Measurements from ENCODE around the gene PPP2R5D.
"Not testable (repeated sequence)": the region's sequence is repeated elsewhere in the genome, so short reads cannot be mapped to it uniquely, and the experiment has no call there.

PPP2R5D gene

GRCh38 chr6:43026365-43026764 lies 42.0 kb downstream of the PPP2R5D start:
- no peak for DNase-seq (ENCODE audit: low read depth, low spot score)

- no peak for DNase-seq (ENCODE audit: low read depth, low spot score)
Observed at GRCh38 chr6:43029120-43029519, 44.8 kb downstream of the PPP2R5D start.

GRCh38 chr6:43032326-43032725 lies 48.0 kb downstream of the PPP2R5D start:
- DNase-seq (ENCODE audit: low read depth, low spot score), result no peak

GRCh38 chr6:43033496-43034189 lies 49.3 kb downstream of the PPP2R5D start:
- no peak for DNase-seq (ENCODE audit: low read depth, low spot score)

DNA sequence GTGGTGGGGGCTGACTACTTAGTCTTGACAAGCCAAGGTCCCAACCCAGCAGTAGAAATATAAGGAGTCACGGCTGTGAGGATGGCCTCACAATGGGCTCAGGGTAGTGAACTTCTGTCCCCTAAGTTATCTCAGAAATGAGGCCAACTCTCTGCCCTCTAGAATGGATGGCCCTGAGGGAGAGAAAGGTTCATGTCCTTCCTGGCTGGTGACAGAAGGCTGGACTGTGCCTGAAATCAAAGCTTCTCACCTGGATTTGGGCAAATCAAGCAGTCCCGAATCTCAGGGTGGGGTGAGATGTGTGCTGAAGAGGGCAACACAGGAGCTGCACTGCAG lies 49.8 kb downstream of the PPP2R5D start:
- no peak for DNase-seq (ENCODE audit: low read depth, low spot score)

- DNase-seq (ENCODE audit: low read depth, low spot score), result no peak
Observed at GRCh38 chr6:43035495-43036194, 51.3 kb downstream of the PPP2R5D start.

DNA sequence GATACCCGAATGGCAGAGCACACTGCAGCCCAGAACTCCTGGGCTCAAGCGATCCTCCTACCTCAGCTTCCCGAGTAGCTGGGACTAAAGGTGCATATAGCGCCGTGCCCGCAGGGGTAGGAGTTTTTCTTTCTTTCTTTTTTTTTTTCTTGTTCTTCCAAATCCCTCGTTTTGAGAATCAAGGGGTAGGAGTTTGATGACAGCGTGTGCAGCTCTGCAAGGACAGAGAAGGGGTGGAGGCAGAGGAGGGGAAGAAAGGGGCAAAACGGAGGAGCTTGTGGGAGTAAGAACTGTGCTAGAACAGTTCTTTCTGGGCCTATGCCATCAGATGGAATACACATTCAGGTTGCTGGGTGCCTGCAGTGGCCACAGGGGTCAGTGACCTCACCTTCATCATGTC lies 52.3 kb downstream of the PPP2R5D start:
- DNase-seq (ENCODE audit: low read depth, low spot score), result no peak

DNA sequence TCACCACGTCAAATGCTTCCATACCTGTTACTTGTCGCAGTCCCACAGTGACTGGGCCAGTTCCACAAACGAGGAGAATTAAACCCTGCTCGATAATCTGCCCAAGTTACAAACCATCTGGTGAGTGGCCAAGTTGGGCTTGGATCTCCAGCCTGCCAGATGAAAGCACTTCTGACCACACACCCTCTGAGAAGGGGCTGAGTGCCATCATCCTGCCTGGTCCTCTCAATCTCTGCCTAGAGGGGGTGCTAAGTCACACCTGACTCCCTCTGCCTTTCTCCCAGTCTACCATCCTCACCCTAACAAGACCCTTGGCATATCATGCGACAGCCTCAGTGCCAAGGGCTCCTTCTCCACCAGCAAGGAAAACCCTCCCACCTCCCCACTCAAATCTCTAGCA lies 52.8 kb downstream of the PPP2R5D start:
- DNase-seq (ENCODE audit: low read depth, low spot score), result no peak

- no peak for DNase-seq (ENCODE audit: low read depth, low spot score)
Observed at GRCh38 chr6:43037706-43038105, 53.3 kb downstream of the PPP2R5D start.

DNA sequence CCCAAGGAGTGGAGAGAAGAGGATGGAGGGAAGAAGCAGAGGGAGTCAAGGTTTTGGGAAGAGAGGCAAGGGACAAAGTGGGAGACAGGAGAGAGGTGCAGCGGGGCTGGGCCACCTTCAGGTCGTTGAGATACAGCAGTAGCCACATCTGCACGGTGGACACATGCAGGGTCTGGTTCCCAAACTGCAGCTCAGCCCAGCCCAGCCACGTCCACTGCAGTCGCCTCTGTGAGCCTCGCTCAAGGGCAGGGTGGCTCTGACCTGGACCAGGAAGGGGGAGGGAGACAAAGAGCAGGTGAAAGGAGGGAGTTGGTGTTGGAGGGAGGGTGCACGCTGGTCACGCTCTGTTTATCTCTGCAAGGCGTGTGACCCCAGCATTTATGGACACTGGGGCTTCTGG lies 54.4 kb downstream of the PPP2R5D start:
- no peak for DNase-seq (ENCODE audit: low read depth, low spot score)

DNA sequence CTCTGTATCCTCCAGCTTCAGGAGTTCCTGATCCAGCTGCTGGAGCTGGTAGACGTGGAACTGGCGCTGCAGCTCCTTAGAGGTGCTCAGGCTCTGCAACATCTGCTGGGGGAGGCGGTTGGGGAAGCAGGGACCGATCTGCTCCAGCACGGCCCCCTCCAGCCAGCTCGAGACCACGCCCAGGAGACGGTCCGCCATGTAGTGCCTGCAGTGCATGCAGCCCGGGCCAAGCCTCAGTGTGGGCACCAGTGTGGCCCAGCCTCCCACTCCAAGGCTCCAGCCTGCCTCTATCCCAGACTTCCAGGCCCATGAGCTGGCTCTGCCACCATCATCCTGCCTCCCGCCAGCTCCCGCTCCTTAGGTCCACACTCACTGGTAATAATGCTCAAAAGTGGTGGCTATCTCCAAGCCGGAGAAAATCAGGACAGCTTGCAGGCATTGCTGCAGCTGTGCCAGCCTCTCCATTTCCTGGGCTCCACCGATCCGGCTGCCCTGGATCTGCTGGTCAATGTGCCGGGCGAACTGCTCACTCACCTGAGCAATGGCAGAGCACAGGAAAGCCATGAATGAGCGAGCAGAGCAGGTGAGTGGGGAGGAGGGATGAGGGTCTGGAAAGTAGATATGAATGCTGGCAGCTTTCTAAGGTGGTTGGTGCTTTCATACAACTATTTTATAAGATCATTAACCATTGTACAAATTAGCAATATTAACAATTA lies 56.3 kb downstream of the PPP2R5D start:
- no peak for DNase-seq (ENCODE audit: low read depth, low spot score)

- DNase-seq (ENCODE audit: low read depth, low spot score), result not testable (repeated sequence)
Observed at GRCh38 chr6:43041475-43041874, 57.1 kb downstream of the PPP2R5D start.

DNA sequence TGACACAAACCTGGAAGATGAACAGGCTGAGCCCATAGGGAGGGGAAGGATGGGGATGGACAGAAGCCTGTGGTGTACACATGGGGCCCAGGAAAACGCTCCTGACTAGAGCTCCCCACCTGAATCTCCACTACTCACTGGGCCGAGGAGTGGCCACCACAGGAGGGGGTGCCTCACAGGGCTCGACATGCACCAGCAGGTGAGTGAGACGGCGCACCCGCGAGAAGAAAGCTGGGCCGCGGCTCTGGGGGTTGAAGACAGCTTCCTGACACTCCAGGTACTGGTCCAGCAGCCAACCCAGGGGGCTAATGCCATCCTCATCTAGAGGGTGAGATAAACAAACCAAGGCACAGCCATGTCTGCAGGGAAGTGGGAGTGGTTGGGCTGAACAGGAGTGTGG lies 58.9 kb downstream of the PPP2R5D start:
- no peak for DNase-seq (ENCODE audit: low read depth, low spot score)

DNA sequence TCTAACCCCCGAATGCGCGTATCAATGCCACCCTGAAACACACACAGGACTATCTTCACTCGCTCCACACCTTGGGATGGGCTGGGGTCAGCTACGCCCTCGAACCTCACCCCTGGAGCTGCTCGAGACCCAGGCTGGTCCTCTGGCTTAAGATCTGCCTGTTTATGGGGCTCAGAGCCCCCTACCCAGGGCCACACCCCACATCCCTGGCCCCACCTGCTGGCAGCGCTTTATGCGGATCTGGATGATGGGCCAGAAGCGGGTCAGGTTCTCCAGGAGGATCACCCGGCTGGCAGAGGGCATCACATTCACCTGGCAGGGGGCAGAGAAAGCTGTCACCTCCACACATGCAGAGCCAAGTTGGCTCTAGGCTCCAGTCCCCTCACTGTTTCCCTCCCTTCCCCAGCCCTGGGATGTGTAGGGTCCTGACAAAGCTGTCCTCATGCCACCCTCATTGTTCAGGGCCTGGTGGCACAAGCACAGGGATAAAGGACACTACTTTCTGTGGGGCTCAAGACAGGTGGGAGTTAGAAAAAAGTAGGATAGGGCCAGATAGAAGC lies 61.1 kb downstream of the PPP2R5D start:
- DNase-seq (ENCODE audit: low read depth, low spot score), result no peak

DNA sequence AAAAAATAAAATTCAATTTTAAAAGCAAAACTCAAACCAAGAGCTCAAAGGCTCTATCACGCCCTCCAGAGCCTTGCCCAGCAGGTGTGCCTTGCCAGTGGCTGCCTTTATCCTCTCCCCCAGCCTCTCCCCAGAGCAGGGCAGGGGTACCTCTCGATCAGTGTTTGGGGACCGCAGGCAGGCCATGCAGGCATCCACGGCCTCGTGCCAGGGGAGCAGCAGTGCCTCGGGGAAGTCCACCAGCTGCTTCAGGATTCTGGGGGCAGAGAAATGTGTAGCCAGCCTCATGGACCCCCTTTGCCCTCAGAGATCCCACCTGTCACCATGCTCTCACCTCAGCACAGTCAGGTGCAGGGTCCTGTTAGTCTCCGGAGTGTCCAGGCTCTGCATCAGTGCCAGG lies 63.6 kb downstream of the PPP2R5D start:
- DNase-seq (ENCODE audit: low read depth, low spot score), result no peak

GRCh38 chr6:43050981-43051380 lies 66.6 kb downstream of the PPP2R5D start:
- DNase-seq (ENCODE audit: low read depth, low spot score), result no peak

DNA sequence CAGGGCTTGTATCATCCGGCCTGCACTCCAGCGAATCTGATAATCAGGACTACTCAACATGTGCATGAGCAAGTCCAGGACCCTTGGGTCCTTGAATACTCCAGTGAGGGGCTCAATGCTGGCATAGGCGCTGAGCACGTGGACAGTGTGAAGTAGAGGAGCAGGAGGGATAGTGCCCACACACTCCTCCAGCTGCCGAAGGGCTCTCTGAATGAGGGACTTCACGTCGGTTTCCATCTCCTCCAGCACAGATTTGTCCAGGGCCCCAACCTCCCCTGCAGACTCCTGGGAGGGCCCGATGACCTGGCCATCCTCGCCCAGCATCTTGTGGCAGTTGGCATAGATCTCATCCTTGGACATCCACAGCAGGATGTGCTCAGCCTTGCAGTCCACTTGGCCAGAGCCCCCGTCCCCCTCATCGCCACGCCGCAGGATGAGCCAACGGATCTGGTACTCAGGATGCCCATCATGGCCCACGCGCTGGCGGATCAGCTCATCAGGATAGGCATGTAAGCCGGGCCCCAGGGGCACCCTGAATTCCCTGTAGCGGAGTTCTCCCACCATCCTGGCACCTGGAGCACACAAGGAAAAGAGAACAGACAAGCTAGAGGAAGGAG lies 68.0 kb downstream of the PPP2R5D start:
- no peak for DNase-seq (ENCODE audit: low read depth, low spot score)

- no peak for DNase-seq (ENCODE audit: low read depth, low spot score)
Observed at GRCh38 chr6:43052842-43053544, 68.6 kb downstream of the PPP2R5D start.

DNA sequence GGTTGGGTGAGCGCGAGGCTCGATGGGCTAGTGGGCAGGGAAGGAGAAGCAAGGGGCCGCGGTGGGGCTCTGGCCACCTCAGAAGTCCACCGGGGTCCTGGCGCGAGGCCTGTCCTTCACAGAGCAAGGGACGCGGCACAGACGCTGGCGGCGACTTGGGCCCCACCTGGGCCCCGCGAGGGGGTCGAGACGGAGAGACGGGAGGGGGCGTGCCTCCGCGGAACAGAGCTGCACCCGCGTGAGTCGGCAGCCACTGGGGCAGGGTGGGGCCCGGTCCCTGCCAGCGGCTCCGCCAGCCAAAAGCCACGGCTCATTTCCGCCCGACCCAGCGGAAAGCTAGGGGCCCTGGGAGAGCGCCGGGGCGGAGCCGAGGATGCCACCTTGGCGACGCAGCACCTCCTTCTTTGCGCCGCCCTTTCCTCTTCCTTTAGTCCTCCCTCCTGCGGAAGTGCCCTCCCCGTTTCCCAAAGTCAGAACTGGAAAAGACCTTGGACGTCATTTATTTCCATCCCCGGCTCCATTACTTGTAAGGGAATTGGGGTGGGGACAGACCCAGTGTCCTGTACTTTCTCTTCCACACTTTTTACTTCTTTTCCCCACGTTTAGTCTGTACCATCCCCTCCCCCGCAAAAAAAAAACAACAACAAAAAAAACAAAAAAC lies 69.3 kb downstream of the PPP2R5D start, which contains the start of gene CUL7:
CUL7 (minus strand) TSS at position 307 of the 661 bp plus-strand sequence. CDS start 1,063 bp downstream, outside the sequence.
- DNase-seq (ENCODE audit: low read depth, low spot score), result peak; percentile 81

GRCh38 chr6:43054206-43054943 lies 70.0 kb downstream of the PPP2R5D start:
- DNase-seq (ENCODE audit: low read depth, low spot score), result no peak

Measured in iPS DF 19.7 (cell line).